ENCODE data around the gene AOC1.

Gene AOC1

DNA sequence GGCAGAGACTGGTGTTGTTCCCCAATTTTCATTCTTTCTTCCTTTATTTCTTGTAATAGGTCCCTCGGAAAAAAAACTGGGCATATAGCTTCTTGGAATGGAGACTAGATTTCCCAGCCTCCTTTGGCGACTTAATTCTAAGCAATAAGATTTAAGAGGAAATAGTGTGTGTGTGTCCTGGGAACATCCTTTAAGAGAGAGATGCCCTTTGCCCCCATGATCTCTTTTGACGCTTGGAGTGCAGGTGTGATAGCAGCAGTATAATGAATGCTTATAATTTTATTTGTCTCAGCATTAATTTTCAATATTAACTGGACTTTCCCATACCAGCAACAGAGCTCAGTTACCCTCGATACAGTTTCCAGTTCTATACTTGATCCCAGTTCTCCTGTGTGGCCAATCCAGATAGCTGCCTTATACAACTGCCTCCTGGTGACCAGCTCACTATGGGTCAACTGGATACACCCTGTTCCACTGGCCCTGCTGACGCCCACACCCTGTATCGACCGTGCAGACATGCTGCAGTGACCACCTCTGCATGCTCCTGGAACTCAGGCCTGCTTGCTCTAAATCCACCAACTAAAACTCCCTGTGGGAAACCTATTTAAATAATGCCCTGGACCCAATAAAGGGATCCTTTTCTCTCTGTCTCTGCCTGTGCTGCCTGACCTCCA, 37.9 kb upstream of the AOC1 start:
- no peak overlapping the region for H3K4me3 ChIP-seq (ENCODE audit: low read depth, low read length)
- TF ChIP-seq, protein P1, sequence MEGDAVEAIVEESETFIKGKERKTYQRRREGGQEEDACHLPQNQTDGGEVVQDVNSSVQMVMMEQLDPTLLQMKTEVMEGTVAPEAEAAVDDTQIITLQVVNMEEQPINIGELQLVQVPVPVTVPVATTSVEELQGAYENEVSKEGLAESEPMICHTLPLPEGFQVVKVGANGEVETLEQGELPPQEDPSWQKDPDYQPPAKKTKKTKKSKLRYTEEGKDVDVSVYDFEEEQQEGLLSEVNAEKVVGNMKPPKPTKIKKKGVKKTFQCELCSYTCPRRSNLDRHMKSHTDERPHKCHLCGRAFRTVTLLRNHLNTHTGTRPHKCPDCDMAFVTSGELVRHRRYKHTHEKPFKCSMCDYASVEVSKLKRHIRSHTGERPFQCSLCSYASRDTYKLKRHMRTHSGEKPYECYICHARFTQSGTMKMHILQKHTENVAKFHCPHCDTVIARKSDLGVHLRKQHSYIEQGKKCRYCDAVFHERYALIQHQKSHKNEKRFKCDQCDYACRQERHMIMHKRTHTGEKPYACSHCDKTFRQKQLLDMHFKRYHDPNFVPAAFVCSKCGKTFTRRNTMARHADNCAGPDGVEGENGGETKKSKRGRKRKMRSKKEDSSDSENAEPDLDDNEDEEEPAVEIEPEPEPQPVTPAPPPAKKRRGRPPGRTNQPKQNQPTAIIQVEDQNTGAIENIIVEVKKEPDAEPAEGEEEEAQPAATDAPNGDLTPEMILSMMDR (IDR thresholded peaks at IDR 0.05; ENCODE audit: low read depth, low read length), result no peak

DNA sequence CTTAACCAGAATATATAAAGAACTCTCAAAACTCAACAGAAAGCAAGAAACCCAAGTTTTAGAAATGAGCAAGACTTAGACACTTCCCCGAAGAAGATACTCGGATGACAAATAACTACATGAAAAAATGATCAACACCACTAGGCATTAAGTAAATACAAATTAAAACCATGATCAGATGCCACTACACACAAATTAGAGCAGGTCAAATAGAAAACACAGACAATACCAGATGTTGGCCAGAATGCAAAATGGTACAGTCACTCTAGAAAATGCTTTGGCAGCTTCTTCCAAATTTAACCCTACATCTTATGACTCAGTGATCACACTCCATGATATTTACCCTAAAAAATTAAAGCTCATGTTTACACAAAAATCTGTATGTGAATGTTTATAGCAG, 33.3 kb upstream of the AOC1 start:
- H3K4me3 ChIP-seq (ENCODE audit: low read depth, low read length), result no peak overlapping the region
- TF ChIP-seq, protein P1 (IDR thresholded peaks at IDR 0.05; ENCODE audit: low read depth, low read length), result no peak

DNA sequence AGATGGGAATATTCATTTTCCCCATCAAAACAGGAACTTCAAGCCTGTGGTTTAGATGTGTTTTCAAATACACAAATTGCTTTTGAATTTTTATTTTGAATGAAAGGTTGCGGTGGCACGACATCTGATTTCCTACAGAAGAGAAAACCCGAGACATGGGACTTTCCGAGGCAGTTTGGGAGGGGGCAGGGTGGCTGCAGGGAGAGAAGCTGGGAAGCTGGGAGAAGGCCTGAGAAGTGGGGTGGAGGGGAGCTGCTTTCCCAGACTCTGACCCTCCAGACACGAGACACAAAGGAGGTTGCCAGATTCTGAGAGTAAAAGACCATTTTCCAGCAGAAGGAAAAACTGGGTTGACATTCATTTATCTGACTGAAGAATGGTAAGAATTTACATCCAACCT, 32.2 kb upstream of the AOC1 start:
- H3K4me3 ChIP-seq (ENCODE audit: low read depth, low read length), result no peak overlapping the region
- TF ChIP-seq, protein P1 (IDR thresholded peaks at IDR 0.05; ENCODE audit: low read depth, low read length), result no peak

DNA sequence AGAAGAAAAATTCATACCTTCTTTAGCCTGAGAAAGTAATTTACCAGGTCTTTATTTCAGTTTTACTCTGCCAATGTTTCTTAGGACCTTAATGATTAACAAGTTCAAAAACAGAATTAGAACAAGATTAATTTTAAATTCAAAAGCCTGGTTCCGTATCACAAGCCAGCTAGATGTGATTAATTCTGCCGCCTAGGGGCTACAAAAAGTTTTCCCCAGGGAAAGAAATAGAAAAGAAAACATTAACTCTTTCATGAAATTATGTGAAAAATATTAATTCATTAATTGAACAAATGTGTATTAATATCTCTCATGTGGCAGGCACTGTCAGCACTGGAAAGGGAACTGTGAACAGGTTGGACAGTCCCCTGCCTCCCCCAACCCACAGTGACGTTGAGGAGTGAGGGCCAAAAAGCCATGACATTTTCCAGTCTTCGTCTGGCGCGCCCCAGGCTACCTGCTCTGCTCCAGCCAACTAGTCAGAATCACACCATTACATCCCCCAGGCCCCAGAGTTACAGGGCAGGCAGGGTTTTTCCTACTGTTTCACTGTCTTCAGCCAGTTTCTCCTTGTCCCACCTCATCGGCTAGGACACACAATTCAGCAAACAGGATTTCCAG, 31.6 kb upstream of the AOC1 start:
- TF ChIP-seq, protein P1 (IDR thresholded peaks at IDR 0.05; ENCODE audit: low read depth, low read length), result no peak
- no peak overlapping the region for H3K4me3 ChIP-seq (ENCODE audit: low read depth, low read length)

DNA sequence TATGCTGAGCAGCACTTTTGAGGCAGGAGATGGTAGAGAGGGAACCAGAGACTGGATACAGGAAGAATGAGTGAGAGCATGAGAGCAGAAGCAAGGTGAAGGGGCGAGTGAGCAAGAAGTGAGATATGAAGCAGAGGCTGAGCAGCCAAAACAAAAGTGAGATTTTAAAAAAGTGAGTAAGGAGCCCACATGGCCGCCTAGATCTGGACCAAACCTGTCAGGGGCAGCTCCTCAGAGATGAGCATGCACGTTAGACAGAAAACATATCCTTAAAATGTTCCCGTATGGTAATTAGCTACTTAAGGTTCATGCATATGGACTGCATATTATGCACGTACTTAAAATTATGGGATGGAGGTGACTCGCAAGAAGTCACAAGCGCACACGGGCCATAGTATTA, 29.3 kb upstream of the AOC1 start:
- H3K4me3 ChIP-seq (ENCODE audit: low read depth, low read length), result no peak overlapping the region
- TF ChIP-seq, protein P1 (IDR thresholded peaks at IDR 0.05; ENCODE audit: low read depth, low read length), result no peak

DNA sequence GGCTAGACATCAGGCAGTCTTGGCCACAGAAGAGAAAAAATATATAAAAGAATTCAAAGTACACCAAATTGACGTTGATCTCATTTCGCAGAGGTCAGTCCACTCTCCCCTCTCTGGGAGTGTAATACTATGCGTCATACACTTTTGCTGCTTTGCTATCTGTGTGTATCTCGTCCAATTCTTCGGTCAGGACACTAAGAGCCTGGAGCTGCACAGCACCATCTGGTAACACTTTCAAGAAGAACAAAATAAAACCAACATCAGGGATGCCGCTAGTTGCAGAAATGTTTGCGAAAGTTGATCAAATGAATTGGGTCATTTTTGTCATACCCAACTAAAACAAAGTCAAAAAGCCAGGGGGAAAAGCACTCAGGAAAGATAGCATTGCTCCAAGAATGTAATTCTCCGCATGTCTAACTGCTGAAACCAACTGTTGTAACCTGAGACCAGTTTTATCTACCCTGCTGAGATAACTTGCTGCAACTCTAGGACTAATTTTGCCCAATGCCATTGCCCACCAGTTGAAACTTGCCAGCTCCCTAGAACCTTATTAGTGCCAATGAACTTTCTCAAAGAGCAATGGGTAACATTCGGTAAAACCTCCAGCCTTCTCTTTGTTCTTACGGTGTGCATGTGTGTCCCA, 28.7 kb upstream of the AOC1 start:
- TF ChIP-seq, protein P1 (IDR thresholded peaks at IDR 0.05; ENCODE audit: low read depth, low read length), result no peak
- no peak overlapping the region for H3K4me3 ChIP-seq (ENCODE audit: low read depth, low read length)

Measured in WI38 (cell line).